SK-N-SH treated with all-trans-retinoic acid at 6 μM for 48 hours (cell line): ENCODE results near the gene C12orf57.

Experiments
- CREB5 ChIP-seq: fragments of 250-450 bp; sonication (Bioruptor Pico); IDR thresholded peaks from 2 replicates; pipeline ENCODE4 v1.5.1; 2020; ENCODE audit warnings: low read depth, mild to moderate bottlenecking, moderate library complexity
- OSR1 ChIP-seq: fragments of 250-450 bp; sonication (Bioruptor Pico); IDR thresholded peaks from 2 replicates; pipeline ENCODE4 v1.8.0; 2022; ENCODE audit warnings: moderate library complexity, mild to moderate bottlenecking, inconsistent platforms
- PATZ1 ChIP-seq: fragments of 250-450 bp; sonication (Bioruptor Pico); IDR thresholded peaks from 2 replicates; pipeline ENCODE4 v1.8.0; 2020; ENCODE audit warnings: mild to moderate bottlenecking, moderate library complexity, borderline replicate concordance
- POU6F1 ChIP-seq: fragments of 250-450 bp; sonication (Bioruptor Pico); IDR thresholded peaks from 2 replicates; pipeline ENCODE4 v1.8.0; 2021; ENCODE audit warnings: low read depth, mild to moderate bottlenecking, moderate library complexity, borderline replicate concordance
- ZC3H10 ChIP-seq: fragments of 250-450 bp; sonication (Bioruptor Pico); IDR thresholded peaks from 2 replicates; pipeline ENCODE4 v1.5.1; 2021; ENCODE audit warnings: mild to moderate bottlenecking, moderate library complexity

GRCh38 chr12:6981152-6982052, 37.6 kb downstream of the C12orf57 start:
- TF ChIP-seq PATZ1 (CRISPR knock-in tag) (no peak), OSR1 (CRISPR knock-in tag) (no peak), ZC3H10 (CRISPR knock-in tag) (no peak), POU6F1 (CRISPR knock-in tag) (no peak), CREB5 (CRISPR knock-in tag) (no peak)
